ENCODE results near the gene UBXN6.

DNA sequence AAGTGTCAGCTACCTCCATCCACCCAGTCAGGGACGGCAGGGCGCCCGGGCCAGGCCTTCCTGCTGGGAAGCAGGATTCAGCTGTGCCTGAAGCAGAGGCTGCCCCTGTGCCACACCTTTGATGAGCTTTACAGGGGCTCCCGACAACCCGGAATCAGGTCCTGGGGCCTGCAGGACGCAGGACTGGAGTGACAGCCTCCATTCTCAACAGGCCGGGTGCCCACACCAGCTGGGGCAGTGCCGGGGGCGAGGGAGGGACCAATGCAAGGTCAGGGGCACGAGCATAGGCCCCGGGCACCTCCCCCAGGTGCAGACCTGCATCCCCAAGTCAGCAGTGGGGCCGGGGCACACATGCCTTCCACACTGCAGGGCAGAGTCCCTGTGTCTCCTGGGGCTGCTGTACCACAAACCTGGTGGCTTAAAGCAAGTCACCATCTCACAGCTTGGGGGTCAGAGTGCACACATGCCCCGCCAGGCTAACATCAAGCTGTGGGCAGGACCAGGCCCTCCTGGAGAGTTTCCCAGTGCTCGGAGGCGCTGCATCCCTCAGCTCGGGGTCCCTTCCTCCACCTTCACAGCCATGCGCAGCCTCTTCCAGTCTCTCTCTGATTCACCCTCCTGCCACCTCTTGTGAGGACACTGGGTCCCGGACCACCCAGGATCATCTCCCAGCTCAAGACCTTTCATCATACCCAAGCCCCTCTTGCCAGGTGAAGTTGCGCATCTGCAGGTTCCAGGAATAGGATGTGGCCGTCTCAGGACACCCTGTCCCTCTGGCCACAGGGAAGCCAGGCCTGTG, 13.4 kb downstream of the UBXN6 start:
- TF ChIP-seq CTCF (IDR thresholded peaks at IDR 0.05; ENCODE audit: insufficient read depth, low read length, poor library complexity, severe bottlenecking), result no peak
- TF ChIP-seq EZH2phosphoT487 (conservative IDR thresholded peaks at IDR 0.05; ENCODE audit: low read length), result no peak
